ENCODE results near the gene ARGLU1.
A peak's percentile ranks its signal among the peaks of the same experiment; 100 is the strongest.

The ARGLU1 gene

GRCh38 chr13:106567474-106568298, at the start of gene ARGLU1:
TSS of gene ARGLU1 (minus strand) at chr13:106568137. CDS start at chr13:106567919, 218 bp downstream.
- peak within 1 kb of the TSS; percentile 85 for H3K4me2 ChIP-seq (ENCODE audit: insufficient read depth, low read length)
- H3K27me3 ChIP-seq (ENCODE audit: insufficient read depth, low read length, poor library complexity): no peaks in the 10 kb centered on the region
- peaks cover 53% of the 10 kb centered on the region for H3K4me1 ChIP-seq (ENCODE audit: insufficient read depth, low read length)
- H3K36me3 ChIP-seq (ENCODE audit: insufficient read depth, low read length): peaks cover 8% of the 10 kb centered on the region
- TF ChIP-seq EZH2 (IDR thresholded peaks at IDR 0.05; ENCODE audit: borderline replicate concordance, low read depth, low read length, severe bottlenecking) (no peak), CTCF (IDR thresholded peaks at IDR 0.05; ENCODE audit: borderline replicate concordance, extremely low read depth, low read length, poor library complexity, severe bottlenecking) (no peak)
- H3K79me2 ChIP-seq (ENCODE audit: insufficient read depth, low read length): peaks cover 59% of the 10 kb centered on the region
- ATAC-seq (ENCODE audit: insufficient read depth, low read depth) (peak; percentile 84), DNase-seq (peak; percentile 95)
- peak within 1 kb of the TSS; percentile 88 to 92 for H3K4me3 ChIP-seq (ENCODE audit: low read depth in 1 of 2, low read length in 2 of 2)
- peak within 1 kb of the TSS; percentile 99 for H3K27ac ChIP-seq (ENCODE audit: low read length)
- H3K9ac ChIP-seq (ENCODE audit: low read depth, low read length): peak within 1 kb of the TSS; percentile 99
- H2AFZ ChIP-seq (ENCODE audit: low read depth, low read length): peak within 1 kb of the TSS; percentile 91
- H4K20me1 ChIP-seq (ENCODE audit: insufficient read depth, low read length): peaks cover 44% of the 10 kb centered on the region
- H3K9me3 ChIP-seq (ENCODE audit: insufficient read depth, low read length, severe bottlenecking): no peaks in the 10 kb centered on the region

GRCh38 chr13:106617561-106617960, 49.6 kb upstream of the ARGLU1 start:
- DNase-seq (no peak), ATAC-seq (ENCODE audit: insufficient read depth, low read depth) (no peak)
- no peak for TF ChIP-seq CTCF (IDR thresholded peaks at IDR 0.05; ENCODE audit: borderline replicate concordance, extremely low read depth, low read length, poor library complexity, severe bottlenecking)
- no peak for TF ChIP-seq EZH2 (IDR thresholded peaks at IDR 0.05; ENCODE audit: borderline replicate concordance, low read depth, low read length, severe bottlenecking)
- no peaks in the 10 kb centered on the region for H3K79me2 ChIP-seq (ENCODE audit: insufficient read depth, low read length)
- H3K4me2 ChIP-seq (ENCODE audit: insufficient read depth, low read length): no peak overlapping the region
- H3K4me1 ChIP-seq (ENCODE audit: insufficient read depth, low read length): no peaks in the 10 kb centered on the region; the same call in 1 of the 2 replicates
- H3K9ac ChIP-seq (ENCODE audit: low read depth, low read length): no peak overlapping the region
- no peak overlapping the region for H3K4me3 ChIP-seq (ENCODE audit: low read depth in 1 of 2, low read length in 2 of 2)
- H3K36me3 ChIP-seq (ENCODE audit: insufficient read depth, low read length): no peaks in the 10 kb centered on the region
- no peaks in the 10 kb centered on the region for H3K9me3 ChIP-seq (ENCODE audit: insufficient read depth, low read length, severe bottlenecking)
- H4K20me1 ChIP-seq (ENCODE audit: insufficient read depth, low read length): no peaks in the 10 kb centered on the region
- no peak overlapping the region for H3K27ac ChIP-seq (ENCODE audit: low read length)
- no peaks in the 10 kb centered on the region for H3K27me3 ChIP-seq (ENCODE audit: insufficient read depth, low read length, poor library complexity)
- no peak overlapping the region for H2AFZ ChIP-seq (ENCODE audit: low read depth, low read length)

- TF ChIP-seq CTCF (IDR thresholded peaks at IDR 0.05; ENCODE audit: borderline replicate concordance, extremely low read depth, low read length, poor library complexity, severe bottlenecking): no peak
- TF ChIP-seq EZH2 (IDR thresholded peaks at IDR 0.05; ENCODE audit: borderline replicate concordance, low read depth, low read length, severe bottlenecking): no peak
- no peaks in the 10 kb centered on the region for H4K20me1 ChIP-seq (ENCODE audit: insufficient read depth, low read length)
- no peaks in the 10 kb centered on the region for H3K36me3 ChIP-seq (ENCODE audit: insufficient read depth, low read length)
- H3K27me3 ChIP-seq (ENCODE audit: insufficient read depth, low read length, poor library complexity): no peaks in the 10 kb centered on the region
- H2AFZ ChIP-seq (ENCODE audit: low read depth, low read length): no peak overlapping the region
- H3K27ac ChIP-seq (ENCODE audit: low read length): no peak overlapping the region
- H3K4me1 ChIP-seq (ENCODE audit: insufficient read depth, low read length): no peaks in the 10 kb centered on the region; the same call in 1 of the 2 replicates
- H3K4me2 ChIP-seq (ENCODE audit: insufficient read depth, low read length): no peak overlapping the region
- no peaks in the 10 kb centered on the region for H3K79me2 ChIP-seq (ENCODE audit: insufficient read depth, low read length)
- H3K9me3 ChIP-seq (ENCODE audit: insufficient read depth, low read length, severe bottlenecking): no peaks in the 10 kb centered on the region
- H3K9ac ChIP-seq (ENCODE audit: low read depth, low read length): no peak overlapping the region
- DNase-seq: no peak
- no peak overlapping the region for H3K4me3 ChIP-seq (ENCODE audit: low read depth in 1 of 2, low read length in 2 of 2)
- no peak for ATAC-seq (ENCODE audit: insufficient read depth, low read depth)
Observed at GRCh38 chr13:106616729-106617128, 48.8 kb upstream of the ARGLU1 start.

Data from DND-41 (cell line).